GM19238 (cell line): ENCODE results near the gene DNTT.

Experiments used
- DNase-seq: peaks from one replicate; pipeline ENCODE4 v3.0.0; 2011; ENCODE audit warnings: low spot score; ENCODE audit not compliant: insufficient read length

The DNTT gene

GRCh38 chr10:96376483-96376882 is 72.2 kb downstream of the DNTT start:
- DNase-seq, result peak; percentile 44

- DNase-seq, result no peak
Observed at GRCh38 chr10:96377816-96378294, 73.6 kb downstream of the DNTT start.

- DNase-seq, result no peak
Observed at GRCh38 chr10:96378741-96379140, 74.5 kb downstream of the DNTT start.

GRCh38 chr10:96379758-96380157 is 75.5 kb downstream of the DNTT start:
- no peak for DNase-seq

GRCh38 chr10:96380821-96381220 is 76.6 kb downstream of the DNTT start:
- no peak for DNase-seq

GRCh38 chr10:96384506-96384905 is 80.3 kb downstream of the DNTT start:
- no peak for DNase-seq

GRCh38 chr10:96387161-96387560 is 82.9 kb downstream of the DNTT start:
- no peak for DNase-seq

- no peak for DNase-seq
Observed at GRCh38 chr10:96387601-96388000, 83.4 kb downstream of the DNTT start.
